Calu3 (cell line): Measurements from ENCODE around the gene TDRD7. TPM values are rescaled to one million over a fixed set of nuclear protein-coding genes. Genes with fewer than 3 reads are reported as not detected.

Experiments used
- BruUV-seq: library from RNA; stranded (reverse); fragments of 400-500 nt; replicated peaks from 2 replicates; lab custom pipeline; 2021; lab: Mats Ljungman, UMichigan
- CTCF ChIA-PET: fragments of 300-600 bp; sonication (Branson Sonifier 250); formaldehyde crosslinking; loops from one replicate; lab custom pipeline; 2022; ENCODE audit warnings: antibody characterized with exemption; lab: Charles Lee
- DNase-seq: peaks from one replicate; pipeline ENCODE4 v3.0.0; 2022
- H3K27ac Mint-ChIP-seq: one replicate; pipeline ENCODE4 v1.8.0; 2022; ENCODE audit warnings: mixed read lengths; ENCODE audit not compliant: unreplicated experiment
- H3K27me3 Mint-ChIP-seq: one replicate; pipeline ENCODE4 v1.8.0; 2022; ENCODE audit warnings: mixed read lengths; ENCODE audit not compliant: unreplicated experiment
- H3K36me3 Mint-ChIP-seq: one replicate; pipeline ENCODE4 v1.8.0; 2022; ENCODE audit warnings: mild to moderate bottlenecking, moderate library complexity, mixed read lengths; ENCODE audit not compliant: insufficient read depth, unreplicated experiment
- H3K4me1 Mint-ChIP-seq: one replicate; pipeline ENCODE4 v1.8.0; 2022; ENCODE audit warnings: mild to moderate bottlenecking, low read depth, mixed read lengths; ENCODE audit not compliant: unreplicated experiment
- H3K4me3 Mint-ChIP-seq: one replicate; pipeline ENCODE4 v1.8.0; 2022; ENCODE audit warnings: mild to moderate bottlenecking, low read depth, moderate library complexity, mixed read lengths; ENCODE audit not compliant: unreplicated experiment
- H3K9me3 Mint-ChIP-seq: one replicate; pipeline ENCODE4 v1.8.0; 2022; ENCODE audit warnings: low read depth, mixed read lengths; ENCODE audit not compliant: unreplicated experiment
- CTCF ChIP-seq: fragments of 200-600 bp; IDR thresholded peaks from one replicate; pipeline ENCODE4 v1.8.0; 2022; ENCODE audit warnings: antibody characterized with exemption; ENCODE audit not compliant: unreplicated experiment
- intact Hi-C: fragments of 100-400 bp; cut with micrococcal nuclease; formaldehyde crosslinking; loops from one replicate; pipeline ENCODE4 v1.10.0; 2022; ENCODE audit not compliant: unreplicated experiment
- total RNA-seq: library from RNA; stranded (reverse); gene quantifications from 2 replicates; pipeline ENCODE4 v1.2.3, GENCODE V29; 2022

Gene TDRD7
- total RNA-seq, 1 experiment from 2014 or later: 15.5 TPM

DNA sequence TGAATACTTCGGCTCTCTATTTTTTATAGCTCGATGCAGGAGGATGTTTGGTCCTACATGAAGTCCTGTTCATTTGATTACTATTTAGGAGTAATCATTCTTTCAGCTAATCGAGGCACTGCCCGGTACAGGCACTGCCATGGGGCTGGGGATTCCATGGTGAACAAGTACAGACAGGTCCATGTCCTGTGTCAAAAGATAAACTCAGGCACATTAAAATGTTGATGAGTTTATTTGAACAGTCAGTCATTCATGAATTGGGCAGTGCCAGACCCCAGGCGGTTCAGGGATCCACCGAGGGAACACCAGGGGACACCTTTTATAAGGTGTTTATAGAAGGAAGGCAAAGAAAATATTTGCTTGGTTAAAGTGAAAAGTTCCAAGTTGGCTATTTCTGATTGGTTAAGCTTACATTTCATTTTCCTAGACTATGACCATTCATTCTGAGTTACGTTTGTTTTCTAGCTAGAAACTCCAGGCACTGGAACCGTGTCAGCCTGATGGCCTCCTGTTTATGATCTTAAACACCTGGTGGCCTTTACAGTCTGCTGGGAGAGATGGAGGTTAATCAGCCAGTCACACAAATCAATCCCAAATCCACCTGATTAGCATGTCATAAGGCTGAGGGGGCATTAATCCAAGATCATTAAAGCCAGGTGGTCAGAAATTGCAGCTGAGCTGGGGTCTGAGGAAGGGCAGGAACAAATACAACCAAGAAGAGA lies 47.0 kb upstream of the TDRD7 start:
- no peak for TF ChIP-seq CTCF
- Mint-ChIP-seq H3K4me3 (no peak overlapping the region), H3K27ac (no peak overlapping the region), H3K9me3 (no peaks in the 10 kb centered on the region), H3K27me3 (no peaks in the 10 kb centered on the region), H3K4me1 (no peaks in the 10 kb centered on the region), H3K36me3 (peaks cover 8% of the 10 kb centered on the region)
- intact Hi-C loops: no loop called here
- CTCF ChIA-PET: no interaction called here
- DNase-seq: no peak
- no TSS peak for BruUV-seq

- Mint-ChIP-seq H3K9me3 (no peaks in the 10 kb centered on the region), H3K36me3 (peaks cover 2% of the 10 kb centered on the region), H3K4me1 (no peaks in the 10 kb centered on the region), H3K27me3 (no peaks in the 10 kb centered on the region), H3K27ac (no peak overlapping the region), H3K4me3 (no peak overlapping the region)
- TF ChIP-seq CTCF: no peak
- intact Hi-C loops: no loop called here
- BruUV-seq: no TSS peak
- CTCF ChIA-PET: no interaction called here
- DNase-seq: no peak
These were observed 46.3 kb upstream of the TDRD7 start for GRCh38 chr9:97365634-97366033.

DNA sequence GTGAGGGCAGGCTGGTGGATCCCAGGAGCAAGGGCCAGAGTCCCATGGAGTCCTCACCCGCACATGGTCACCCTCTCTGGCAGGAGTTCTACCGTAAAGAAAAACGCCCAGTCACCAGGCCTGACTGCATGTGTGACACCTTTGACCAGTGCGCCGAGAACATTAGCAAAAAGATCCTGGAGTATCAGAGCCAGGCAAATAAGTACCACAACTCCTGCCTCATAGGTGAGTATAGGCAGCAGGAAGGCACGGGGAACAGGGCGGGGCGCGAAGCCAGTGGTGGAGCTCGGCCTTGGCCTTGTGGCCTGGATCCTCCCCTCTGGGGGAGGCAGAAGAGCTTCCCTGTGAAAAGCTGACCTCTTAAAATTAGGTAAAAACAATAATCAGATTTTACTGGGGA lies 45.4 kb upstream of the TDRD7 start:
- no peak for TF ChIP-seq CTCF
- DNase-seq: no peak
- Mint-ChIP-seq H3K27me3 (no peaks in the 10 kb centered on the region), H3K4me3 (no peak overlapping the region), H3K36me3 (no peaks in the 10 kb centered on the region), H3K4me1 (no peaks in the 10 kb centered on the region), H3K27ac (no peak overlapping the region), H3K9me3 (no peaks in the 10 kb centered on the region)
- intact Hi-C loops: no loop called here
- BruUV-seq: no TSS peak
- CTCF ChIA-PET: interaction anchor here (0.6 kb wide), 1 partner anchor 530 kb away, joined by 6 read pairs; no protein-coding TSS in a partner anchor

DNA sequence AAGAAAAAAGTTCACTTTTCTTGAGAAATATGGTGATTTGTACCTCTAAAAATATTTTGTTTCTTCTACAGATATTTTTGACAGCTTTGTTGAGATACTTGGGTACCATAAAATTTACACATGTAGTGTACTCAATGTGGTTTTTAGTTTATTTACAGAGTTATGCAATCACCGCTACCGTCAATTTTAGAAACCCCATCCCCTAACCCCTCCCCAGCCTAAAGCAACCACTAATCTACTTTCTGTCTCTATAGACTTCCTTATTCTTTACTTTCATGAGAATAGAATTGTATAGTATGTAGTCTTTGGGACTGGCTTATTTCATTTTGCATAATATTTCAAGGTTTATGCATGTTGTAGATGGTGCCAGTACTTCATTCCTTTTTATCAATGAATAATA lies 45.0 kb upstream of the TDRD7 start:
- Mint-ChIP-seq H3K4me1 (no peaks in the 10 kb centered on the region), H3K36me3 (no peaks in the 10 kb centered on the region), H3K27me3 (no peaks in the 10 kb centered on the region), H3K9me3 (no peaks in the 10 kb centered on the region), H3K4me3 (no peak overlapping the region), H3K27ac (no peak overlapping the region)
- CTCF ChIA-PET: interaction anchor here (0.6 kb wide), 1 partner anchor 531 kb away, joined by 6 read pairs; no protein-coding TSS in a partner anchor
- intact Hi-C loops: no loop called here
- no peak for TF ChIP-seq CTCF
- no peak for DNase-seq
- BruUV-seq: no TSS peak
